Activated CD8-positive, alpha-beta memory T cell treated with anti-CD3 and anti-CD28 coated beads, Interleukin-2, amount 10 ng/mL, durations not matched to agents 7 days and 5 days (primary cell): ENCODE measurements around the gene NDST4. TPM values are rescaled to one million over a fixed set of nuclear protein-coding genes. Genes with fewer than 3 reads are reported as not detected.
A peak's percentile ranks its signal among the peaks of the same experiment; 100 is the strongest.

ENCODE experiments used
- ATAC-seq: fragments of 150-1000 bp; cut with Tn5 transposase; one replicate; pipeline ENCODE4 v1.10.0; 2021; ENCODE audit warnings: moderate library complexity
- CTCF ChIA-PET: fragments of 350-600 bp; sonication (Branson Sonifier 250); formaldehyde crosslinking; loops from one replicate; lab custom pipeline; 2021; ENCODE audit warnings: antibody characterized with exemption; lab: Charles Lee
- DNase-seq: peaks from one replicate; pipeline ENCODE4 v3.0.0-alpha.2; 2020
- H3K27ac Mint-ChIP-seq: one replicate; pipeline ENCODE4 v1.8.0; 2021; ENCODE audit warnings: mild to moderate bottlenecking, mixed read lengths
- H3K27me3 Mint-ChIP-seq: one replicate; pipeline ENCODE4 v1.8.0; 2021; ENCODE audit warnings: mixed read lengths
- H3K36me3 Mint-ChIP-seq: one replicate; pipeline ENCODE4 v1.8.0; 2021; ENCODE audit warnings: mild to moderate bottlenecking, mixed read lengths
- H3K4me1 Mint-ChIP-seq: one replicate; pipeline ENCODE4 v1.8.0; 2021; ENCODE audit warnings: mixed read lengths
- H3K4me3 Mint-ChIP-seq: one replicate; pipeline ENCODE4 v1.8.0; 2021; ENCODE audit warnings: mild to moderate bottlenecking, moderate library complexity, mixed read lengths
- H3K9me3 Mint-ChIP-seq: one replicate; pipeline ENCODE4 v1.8.0; 2022; ENCODE audit warnings: low read depth, mixed read lengths
- total RNA-seq, 2 experiments: library from RNA; stranded (reverse); gene quantifications; one replicate each; pipeline ENCODE4 v1.2.3, GENCODE V29; 2021

NDST4 gene
- total RNA-seq, 2 experiments from 2014 or later: not detected

DNA sequence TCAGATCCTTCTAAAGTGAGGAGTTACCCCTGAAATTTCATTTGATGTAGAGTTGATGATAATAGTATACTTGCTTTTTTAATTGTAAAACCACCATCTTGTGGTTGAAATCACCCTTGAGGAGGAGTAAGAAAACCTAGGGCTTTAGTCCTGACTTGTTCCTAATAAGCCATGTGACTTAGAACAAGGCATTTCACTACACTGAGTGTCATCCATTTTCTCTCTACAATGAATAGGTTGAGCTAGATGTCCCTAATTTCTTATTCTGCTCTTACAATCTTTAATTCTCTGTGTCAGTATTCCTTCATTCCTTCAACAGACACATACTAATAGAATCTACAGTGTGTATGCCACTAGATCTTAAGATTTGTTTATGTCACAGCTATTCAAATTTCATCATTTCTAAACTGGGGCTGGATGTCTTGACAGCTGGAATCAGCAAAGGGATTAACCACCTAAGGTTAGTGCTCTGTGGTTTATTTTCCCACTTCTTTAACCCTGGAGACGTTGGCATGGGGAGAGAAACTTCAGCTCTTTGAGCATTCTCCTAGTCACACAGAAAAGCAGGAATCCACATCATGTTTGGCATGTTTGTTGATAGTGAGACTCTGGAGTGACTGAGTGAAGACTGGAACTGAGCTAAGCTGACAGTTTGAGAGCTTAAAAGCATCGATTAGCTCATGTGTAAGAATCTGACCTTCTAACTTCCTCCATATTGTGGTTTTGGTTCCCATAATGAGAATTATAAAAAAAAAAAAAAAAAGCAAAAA is 246.3 kb downstream of the NDST4 start:
- ATAC-seq: no peak
- H3K4me3 Mint-ChIP-seq: no peak overlapping the region
- no peaks in the 10 kb centered on the region for H3K4me1 Mint-ChIP-seq
- no peak for DNase-seq
- no peaks in the 10 kb centered on the region for H3K36me3 Mint-ChIP-seq
- no peak overlapping the region for H3K27ac Mint-ChIP-seq
- H3K27me3 Mint-ChIP-seq: no peaks in the 10 kb centered on the region
- no peaks in the 10 kb centered on the region for H3K9me3 Mint-ChIP-seq
- CTCF ChIA-PET: no interaction called here

DNA sequence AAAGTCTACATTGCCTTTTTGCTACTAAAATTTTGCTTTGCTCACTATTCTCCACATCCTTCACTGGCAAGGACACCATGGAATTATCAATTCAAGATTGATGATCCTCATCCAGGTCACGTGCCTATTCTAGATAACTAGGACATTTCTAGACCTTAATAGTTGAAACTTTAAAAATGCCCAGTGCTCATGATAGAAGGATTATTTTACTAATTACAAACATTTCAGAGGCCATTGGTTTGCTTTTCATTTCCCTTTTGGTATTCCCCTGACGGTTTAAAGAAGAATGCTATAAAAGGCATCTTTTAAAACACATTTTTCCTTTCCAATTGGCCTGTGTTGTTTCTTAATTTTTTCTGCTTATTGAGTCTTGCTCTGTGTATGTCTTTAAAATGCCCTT is 249.4 kb downstream of the NDST4 start:
- H3K9me3 Mint-ChIP-seq: no peaks in the 10 kb centered on the region
- H3K27ac Mint-ChIP-seq: no peak overlapping the region
- no peaks in the 10 kb centered on the region for H3K27me3 Mint-ChIP-seq
- no peak for DNase-seq
- no peaks in the 10 kb centered on the region for H3K4me1 Mint-ChIP-seq
- H3K36me3 Mint-ChIP-seq: no peaks in the 10 kb centered on the region
- H3K4me3 Mint-ChIP-seq: no peak overlapping the region
- ATAC-seq: no peak
- CTCF ChIA-PET: no interaction called here

DNA sequence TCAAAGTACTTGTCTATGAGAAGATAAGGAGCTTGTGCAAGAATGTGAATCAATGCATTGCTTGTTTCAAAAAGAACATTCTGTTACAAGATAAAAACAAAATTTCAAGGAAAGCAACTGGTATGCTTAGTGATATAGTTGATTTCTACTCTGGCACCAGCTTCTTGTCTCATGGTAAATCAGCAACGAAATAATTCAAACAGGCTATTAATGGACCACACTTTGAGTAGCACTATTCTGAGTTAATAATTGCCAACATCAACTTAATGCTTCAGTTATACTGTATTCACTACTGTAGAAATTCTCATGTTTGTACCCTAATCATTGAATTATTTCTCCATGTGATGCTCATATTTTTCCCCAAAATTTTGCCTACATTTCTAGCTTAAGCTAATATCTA is 252.6 kb downstream of the NDST4 start:
- no peaks in the 10 kb centered on the region for H3K27me3 Mint-ChIP-seq
- no peak for DNase-seq
- no peak overlapping the region for H3K4me3 Mint-ChIP-seq
- CTCF ChIA-PET: no interaction called here
- ATAC-seq: no peak
- H3K9me3 Mint-ChIP-seq: no peaks in the 10 kb centered on the region
- no peaks in the 10 kb centered on the region for H3K36me3 Mint-ChIP-seq
- no peaks in the 10 kb centered on the region for H3K4me1 Mint-ChIP-seq
- no peak overlapping the region for H3K27ac Mint-ChIP-seq

DNA sequence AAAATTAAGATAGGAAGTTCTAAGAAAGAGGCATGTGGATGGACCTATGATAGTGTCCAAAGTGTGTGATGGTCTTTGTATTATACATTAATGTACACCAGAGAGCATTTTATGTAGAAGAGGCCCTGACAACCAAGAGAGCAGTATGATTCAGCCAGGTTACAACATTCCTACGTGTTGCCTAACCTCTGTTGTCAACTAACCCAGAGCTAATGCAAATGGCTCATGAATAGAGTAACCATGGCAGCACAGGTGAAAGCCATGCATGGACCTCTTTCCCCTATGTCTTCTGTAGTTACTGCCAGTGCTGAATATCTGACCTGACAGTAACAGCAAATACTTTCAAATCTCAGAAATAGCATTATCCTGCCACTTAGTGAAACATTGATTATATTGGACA is 255.6 kb downstream of the NDST4 start:
- no peaks in the 10 kb centered on the region for H3K9me3 Mint-ChIP-seq
- DNase-seq (no peak), ATAC-seq (no peak)
- H3K36me3 Mint-ChIP-seq: no peaks in the 10 kb centered on the region
- no peaks in the 10 kb centered on the region for H3K4me1 Mint-ChIP-seq
- no peaks in the 10 kb centered on the region for H3K27me3 Mint-ChIP-seq
- H3K27ac Mint-ChIP-seq: no peak overlapping the region
- no peak overlapping the region for H3K4me3 Mint-ChIP-seq
- CTCF ChIA-PET: no interaction called here

DNA sequence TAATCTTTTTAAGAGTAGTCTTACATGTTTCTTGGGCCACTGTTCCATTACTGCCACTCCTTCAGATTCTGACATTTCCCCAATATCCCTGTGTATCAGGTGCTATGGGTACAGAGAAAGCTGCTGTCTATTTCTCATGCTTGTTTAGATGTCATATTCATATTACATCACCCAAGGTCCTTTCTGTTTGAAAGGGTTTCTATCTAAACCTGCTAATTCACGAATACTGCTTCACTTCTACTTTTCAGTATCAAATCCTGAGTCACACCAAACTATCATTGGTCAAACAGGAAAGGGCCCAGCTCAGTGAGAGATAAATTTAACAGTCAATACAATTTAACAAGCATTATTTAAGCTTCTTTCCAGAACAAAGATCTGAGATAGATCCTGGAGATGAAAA is 273.4 kb downstream of the NDST4 start:
- no peaks in the 10 kb centered on the region for H3K4me1 Mint-ChIP-seq
- no peaks in the 10 kb centered on the region for H3K27me3 Mint-ChIP-seq
- no peak overlapping the region for H3K4me3 Mint-ChIP-seq
- CTCF ChIA-PET: no interaction called here
- no peak for DNase-seq
- H3K36me3 Mint-ChIP-seq: no peaks in the 10 kb centered on the region
- ATAC-seq: no peak
- H3K27ac Mint-ChIP-seq: no peak overlapping the region
- H3K9me3 Mint-ChIP-seq: no peaks in the 10 kb centered on the region

DNA sequence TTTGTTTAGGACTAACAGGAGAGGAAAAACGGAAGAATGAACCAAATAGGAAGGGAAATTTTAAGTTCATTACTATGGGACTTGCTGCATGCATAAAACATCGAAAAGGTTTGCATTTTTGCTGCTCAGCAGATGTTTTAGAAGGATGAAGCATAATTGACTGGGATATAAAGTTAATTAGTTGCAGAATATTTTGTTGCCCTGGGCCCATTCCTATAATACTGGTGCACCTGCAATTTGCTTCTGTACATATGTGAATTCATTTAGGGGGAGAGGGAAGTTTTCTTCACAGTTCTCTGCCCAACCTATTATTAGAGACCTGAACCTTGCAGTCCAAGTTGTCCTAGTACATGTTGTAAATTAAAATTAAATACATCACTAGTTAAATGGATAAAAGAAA is 282.8 kb downstream of the NDST4 start:
- H3K27ac Mint-ChIP-seq: no peak overlapping the region
- ATAC-seq (no peak), DNase-seq (no peak)
- H3K9me3 Mint-ChIP-seq: no peaks in the 10 kb centered on the region
- CTCF ChIA-PET: no interaction called here
- H3K4me3 Mint-ChIP-seq: no peak overlapping the region
- H3K27me3 Mint-ChIP-seq: no peaks in the 10 kb centered on the region
- no peaks in the 10 kb centered on the region for H3K36me3 Mint-ChIP-seq
- no peaks in the 10 kb centered on the region for H3K4me1 Mint-ChIP-seq

DNA sequence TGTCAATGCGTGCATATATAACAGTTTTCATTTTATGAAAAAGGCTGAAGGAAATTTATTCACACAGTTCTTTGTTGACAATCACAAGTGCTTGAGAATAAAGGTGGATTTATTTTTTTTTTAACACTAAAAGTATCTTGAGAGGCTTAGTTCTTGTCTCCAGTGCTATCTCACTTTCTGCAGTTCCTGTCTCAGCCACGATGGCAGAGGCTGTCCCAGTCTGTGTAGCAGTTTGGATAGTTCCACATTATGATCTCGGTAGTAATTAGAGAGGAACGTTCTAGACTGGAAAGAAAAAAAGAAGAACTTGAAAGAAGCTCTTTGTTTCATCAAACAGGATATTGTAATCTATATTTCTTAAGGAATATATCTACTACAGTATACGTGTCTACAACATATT is 285.8 kb downstream of the NDST4 start:
- CTCF ChIA-PET: no interaction called here
- ATAC-seq: no peak
- Mint-ChIP-seq H3K9me3 (no peaks in the 10 kb centered on the region), H3K27me3 (no peaks in the 10 kb centered on the region), H3K27ac (no peak overlapping the region), H3K36me3 (no peaks in the 10 kb centered on the region), H3K4me1 (no peaks in the 10 kb centered on the region), H3K4me3 (no peak overlapping the region)
- DNase-seq: no peak

DNA sequence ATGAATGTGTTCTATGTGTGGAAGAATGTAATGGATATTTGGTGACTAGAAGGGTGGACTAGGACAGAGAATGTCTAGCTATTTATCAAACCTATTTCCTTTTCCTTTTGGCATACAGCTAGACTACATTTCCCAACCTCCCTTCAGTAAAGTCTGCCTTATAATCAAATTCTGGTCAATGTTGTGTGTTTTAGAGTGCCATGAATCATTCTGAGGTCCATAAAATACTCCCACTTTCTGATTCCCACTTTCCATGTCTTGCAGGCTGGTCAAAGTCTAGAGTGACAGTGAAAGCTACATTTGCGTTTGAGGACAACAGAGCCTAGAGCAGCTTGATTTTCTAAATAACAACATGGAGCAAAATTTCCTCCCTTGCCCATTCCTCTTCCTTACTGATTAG is 297.7 kb downstream of the NDST4 start:
- Mint-ChIP-seq H3K4me1 (no peaks in the 10 kb centered on the region), H3K4me3 (no peak overlapping the region), H3K27me3 (no peaks in the 10 kb centered on the region), H3K9me3 (no peaks in the 10 kb centered on the region), H3K36me3 (no peaks in the 10 kb centered on the region), H3K27ac (no peak overlapping the region)
- CTCF ChIA-PET: no interaction called here
- ATAC-seq (no peak), DNase-seq (no peak)

DNA sequence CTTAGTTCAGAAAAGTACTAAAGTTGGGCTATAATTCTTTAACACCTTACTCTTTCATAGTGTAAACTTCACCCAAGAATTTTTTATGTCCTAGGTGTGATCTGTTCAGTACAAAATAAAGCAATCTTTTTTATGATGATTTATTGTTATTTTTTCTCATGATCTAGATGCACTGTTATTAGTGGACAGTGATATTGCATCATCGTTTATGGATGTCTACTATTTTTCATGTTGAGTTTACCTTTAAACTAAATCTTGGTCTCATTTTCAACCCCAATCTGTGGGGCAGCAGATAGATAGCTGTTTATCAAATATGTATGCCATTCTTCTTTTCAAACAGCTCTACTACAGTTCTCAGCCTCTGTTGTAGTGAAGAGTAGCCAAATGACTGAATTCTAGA is 299.5 kb downstream of the NDST4 start:
- ATAC-seq (no peak), DNase-seq (no peak)
- H3K27ac Mint-ChIP-seq: no peak overlapping the region
- H3K27me3 Mint-ChIP-seq: no peaks in the 10 kb centered on the region
- H3K9me3 Mint-ChIP-seq: no peaks in the 10 kb centered on the region
- H3K36me3 Mint-ChIP-seq: no peaks in the 10 kb centered on the region
- no peak overlapping the region for H3K4me3 Mint-ChIP-seq
- CTCF ChIA-PET: no interaction called here
- no peaks in the 10 kb centered on the region for H3K4me1 Mint-ChIP-seq

DNA sequence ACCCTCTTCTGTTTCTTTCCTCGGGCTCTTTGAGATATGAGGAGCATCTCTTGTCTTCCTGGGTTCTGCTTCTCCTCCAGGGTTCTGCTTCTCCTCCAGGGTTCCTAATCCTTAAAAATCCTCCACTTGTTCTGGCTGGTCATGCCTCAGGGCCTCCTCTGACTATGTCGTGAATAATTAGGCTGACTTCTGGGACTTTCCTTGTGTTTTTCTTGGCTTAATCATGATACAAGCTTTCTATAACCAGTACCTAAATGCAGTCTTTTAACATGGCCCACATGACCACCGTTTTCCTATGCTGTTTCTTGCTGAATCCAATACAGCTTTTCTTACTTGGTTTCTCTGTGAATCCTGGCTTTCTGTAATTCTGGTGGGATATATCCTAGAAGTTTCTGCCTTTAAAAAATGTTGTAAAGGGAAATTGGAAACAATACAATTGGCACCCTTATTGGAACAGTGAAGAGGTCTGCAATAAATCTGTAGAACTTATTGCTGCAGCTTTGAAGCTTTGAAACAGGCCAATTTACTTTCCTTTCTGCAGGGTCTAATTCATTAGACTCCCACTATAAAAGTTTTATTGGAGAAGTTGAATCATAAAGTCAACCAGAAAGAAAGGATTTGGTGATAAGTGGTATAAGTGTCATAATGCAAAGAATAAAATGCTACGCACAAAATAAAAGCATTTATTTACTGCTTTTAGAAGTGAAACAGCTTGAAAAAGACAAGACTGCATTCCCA is 301.7 kb downstream of the NDST4 start:
- Mint-ChIP-seq H3K9me3 (no peaks in the 10 kb centered on the region), H3K27me3 (no peaks in the 10 kb centered on the region), H3K36me3 (no peaks in the 10 kb centered on the region), H3K4me1 (no peaks in the 10 kb centered on the region), H3K27ac (no peak overlapping the region), H3K4me3 (no peak overlapping the region)
- ATAC-seq (no peak), DNase-seq (no peak)
- CTCF ChIA-PET: no interaction called here

DNA sequence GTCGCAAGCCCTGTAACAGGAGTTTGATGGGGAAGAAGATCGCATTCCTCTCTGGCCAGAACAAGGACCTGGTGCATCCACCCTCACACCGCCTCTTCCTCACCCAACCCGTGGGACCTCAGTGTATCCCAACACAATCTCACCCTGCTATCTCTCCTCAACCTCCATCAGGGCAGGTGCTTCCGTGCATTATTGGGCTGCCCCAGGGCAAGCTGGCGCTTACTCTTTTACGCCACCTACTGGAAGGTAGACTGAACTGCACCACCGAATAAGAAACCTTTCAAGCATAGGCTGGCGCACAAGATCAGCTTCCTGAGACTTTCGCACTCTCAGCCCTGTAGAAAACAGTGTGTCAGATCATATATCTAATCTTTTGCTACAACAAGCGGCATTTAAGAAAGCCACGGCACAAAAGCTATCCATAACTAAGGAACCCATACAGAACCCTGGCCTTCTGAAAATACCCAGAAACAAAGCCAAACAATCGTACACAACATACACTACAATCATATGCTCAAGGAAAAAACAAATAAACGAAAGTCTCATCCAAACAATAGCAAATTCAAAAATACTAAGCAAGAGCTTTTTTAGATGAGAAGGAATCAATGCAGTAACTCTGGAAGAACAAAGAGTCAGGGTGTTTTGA is 305.5 kb downstream of the NDST4 start:
- no peaks in the 10 kb centered on the region for H3K27me3 Mint-ChIP-seq
- no peak overlapping the region for H3K27ac Mint-ChIP-seq
- peak; percentile 44 for DNase-seq
- H3K4me1 Mint-ChIP-seq: no peaks in the 10 kb centered on the region
- H3K36me3 Mint-ChIP-seq: no peaks in the 10 kb centered on the region
- H3K4me3 Mint-ChIP-seq: no peak overlapping the region
- CTCF ChIA-PET: interaction anchor here (0.6 to 1.5 kb wide), 12 partner anchors 10 to 420 kb away, joined by 3 to 5 read pairs (median 4); no protein-coding TSS in a partner anchor
- no peaks in the 10 kb centered on the region for H3K9me3 Mint-ChIP-seq
- ATAC-seq: peak; percentile 84

DNA sequence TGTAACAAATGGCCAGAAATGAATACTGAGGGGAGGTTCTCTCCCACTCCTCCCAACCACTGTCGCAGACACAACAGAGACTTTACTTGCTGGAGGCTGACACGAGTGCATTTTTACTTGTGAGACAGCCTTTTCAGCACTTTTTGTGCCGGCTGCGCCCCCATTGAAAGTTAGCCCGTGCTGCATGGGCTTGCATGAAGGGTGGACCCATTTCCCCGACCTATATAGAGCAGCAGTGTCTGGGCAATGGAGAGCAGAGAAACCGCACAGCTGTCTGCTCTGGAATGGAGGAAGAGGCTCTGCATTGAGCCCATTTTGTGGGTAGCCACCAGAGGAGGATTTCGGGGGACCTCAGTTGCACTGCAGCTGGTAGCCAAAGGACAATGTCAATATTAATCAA is 306.1 kb downstream of the NDST4 start:
- H3K4me3 Mint-ChIP-seq: no peak overlapping the region
- CTCF ChIA-PET: interaction anchor here (1.0 to 1.5 kb wide), 9 partner anchors 10 to 420 kb away, joined by 3 to 5 read pairs (median 4); no protein-coding TSS in a partner anchor
- no peaks in the 10 kb centered on the region for H3K9me3 Mint-ChIP-seq
- H3K27ac Mint-ChIP-seq: no peak overlapping the region
- H3K27me3 Mint-ChIP-seq: no peaks in the 10 kb centered on the region
- DNase-seq (no peak), ATAC-seq (no peak)
- H3K36me3 Mint-ChIP-seq: no peaks in the 10 kb centered on the region
- no peaks in the 10 kb centered on the region for H3K4me1 Mint-ChIP-seq

DNA sequence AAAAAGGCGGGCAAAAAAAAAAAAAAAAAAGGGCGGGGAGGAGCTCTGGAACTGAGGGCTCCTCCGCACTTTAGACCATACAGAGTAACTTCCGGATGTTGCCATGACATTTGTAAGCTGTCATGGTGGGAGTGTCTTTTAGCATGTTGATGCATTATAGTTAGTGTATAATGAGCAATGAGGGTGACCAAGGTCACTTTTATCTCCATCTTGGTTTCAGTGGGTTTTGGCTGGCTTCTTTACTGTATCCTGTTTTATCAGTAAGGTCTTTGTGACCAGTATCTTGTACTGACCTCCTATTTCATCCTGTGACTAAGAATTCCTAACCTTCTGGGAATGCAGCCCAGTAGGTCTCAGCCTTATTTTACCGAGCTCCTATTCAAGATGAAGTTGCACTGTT is 321.4 kb downstream of the NDST4 start:
- H3K36me3 Mint-ChIP-seq: no peaks in the 10 kb centered on the region
- no peaks in the 10 kb centered on the region for H3K9me3 Mint-ChIP-seq
- no peak overlapping the region for H3K4me3 Mint-ChIP-seq
- H3K27me3 Mint-ChIP-seq: no peaks in the 10 kb centered on the region
- DNase-seq (no peak), ATAC-seq (no peak)
- H3K27ac Mint-ChIP-seq: no peak overlapping the region
- CTCF ChIA-PET: no interaction called here
- no peaks in the 10 kb centered on the region for H3K4me1 Mint-ChIP-seq

DNA sequence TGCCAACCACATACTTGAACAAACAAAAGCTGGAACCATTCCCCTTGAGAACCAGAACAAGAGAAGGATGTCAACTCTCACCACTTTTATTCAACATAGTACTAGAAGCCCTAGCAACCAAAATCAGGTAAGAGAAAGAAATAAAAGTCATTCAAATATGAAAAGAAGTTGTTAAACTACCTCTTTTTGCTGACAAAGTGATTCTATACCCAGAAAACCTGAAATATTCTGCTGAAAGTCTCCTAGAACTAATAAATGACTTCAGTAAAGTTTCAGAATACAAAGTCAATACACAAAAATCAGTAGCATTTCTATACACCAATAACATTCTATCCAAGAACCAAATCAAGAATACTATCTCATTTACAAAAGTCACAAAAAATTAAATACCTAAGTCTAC is 327.9 kb downstream of the NDST4 start:
- no peak for DNase-seq
- H3K36me3 Mint-ChIP-seq: no peaks in the 10 kb centered on the region
- no peaks in the 10 kb centered on the region for H3K9me3 Mint-ChIP-seq
- no peaks in the 10 kb centered on the region for H3K27me3 Mint-ChIP-seq
- H3K4me1 Mint-ChIP-seq: no peaks in the 10 kb centered on the region
- CTCF ChIA-PET: no interaction called here
- H3K27ac Mint-ChIP-seq: no peak overlapping the region
- no peak for ATAC-seq
- no peak overlapping the region for H3K4me3 Mint-ChIP-seq
